A549 (cell line): Measurements from ENCODE around the gene ZNF106. TPM values are rescaled to one million over a fixed set of nuclear protein-coding genes. Genes with fewer than 3 reads are reported as not detected.

Experiments used
- ATAC-seq, 2 experiments: fragments of 200-7000 bp in 1 of 2; fragments of >200 bp in 1 of 2; cut with Nextera tagmentation in 1 of 2; cut with Tn5 transposase in 1 of 2; 3 replicates each; pipeline versions ENCODE4 v1.8.0 to v1.9.1; 2018 to 2020; ENCODE audit warnings: mild to moderate bottlenecking in 1 of 2, moderate library complexity in 1 of 2
- CTCF ChIA-PET: fragments of 300-600 bp; sonication (Branson Sonifier 250); formaldehyde crosslinking; extraction: SDS; loops from one replicate; lab custom pipeline; 2021; ENCODE audit warnings: antibody characterized with exemption, inconsistent platforms; lab: Yijun Ruan, JAX
- POLR2A ChIA-PET: fragments of 350-600 bp; formaldehyde crosslinking; extraction: SDS; loops from one replicate; lab custom pipeline; 2021; ENCODE audit warnings: antibody characterized with exemption, inconsistent platforms; lab: Yijun Ruan, JAX
- DNase-seq, 2 experiments: peaks; one replicate each; pipeline versions ENCODE4 v3.0.0 to v3.0.0-alpha.2; 2011 to 2016; ENCODE audit warnings: low read depth in 1 of 2, low spot score in 1 of 2
- FAIRE-seq: peaks from 2 replicates; lab custom pipeline; 2011; peaks lifted over from hg19 to GRCh38; lab: Jason Lieb, UNC
- H3K27ac ChIP-seq, 2 experiments: fragments of >200 bp; sonication (Bioruptor Twin); formaldehyde crosslinking; 3 replicates each; pipeline ENCODE4 v1.5.1; 2016 to 2017
- H3K4me1 ChIP-seq: fragments of >200 bp; sonication (Bioruptor Twin); formaldehyde crosslinking; 3 replicates; pipeline ENCODE4 v1.6.1; 2016
- H3K4me2 ChIP-seq: fragments of >200 bp; sonication (Bioruptor Twin); formaldehyde crosslinking; 3 replicates; pipeline ENCODE4 v1.6.1; 2016
- H3K4me3 ChIP-seq: fragments of >200 bp; sonication (Bioruptor Twin); formaldehyde crosslinking; 3 replicates; pipeline ENCODE4 v1.5.1; 2016
- H3K9me3 ChIP-seq: fragments of >200 bp; sonication (Bioruptor Twin); formaldehyde crosslinking; 3 replicates; pipeline ENCODE4 v1.6.1; 2016
- CHD2 ChIP-seq: fragments of 150-350 bp; IDR thresholded peaks from 2 replicates; pipeline ENCODE4 v1.6.1; 2014; ENCODE audit warnings: low read length; ENCODE audit not compliant: partially characterized antibody
- CHD4 ChIP-seq: fragments of 200-600 bp; sonication (generic); IDR thresholded peaks from 2 replicates; pipeline ENCODE4 v1.6.1; 2016; ENCODE audit warnings: antibody characterized with exemption, mild to moderate bottlenecking, borderline replicate concordance
- CTCF ChIP-seq: fragments of >200 bp; sonication (Bioruptor Twin); formaldehyde crosslinking; IDR thresholded peaks from 3 replicates; pipeline ENCODE4 v1.5.1; 2016
- EHMT2 ChIP-seq: fragments of 200-600 bp; sonication (generic); IDR thresholded peaks from 2 replicates; pipeline ENCODE4 v1.6.1; 2016; ENCODE audit warnings: antibody characterized with exemption, low read depth, mild to moderate bottlenecking, moderate library complexity
- EP300 ChIP-seq, 2 experiments: fragments of >200 bp; sonication (Bioruptor Twin); formaldehyde crosslinking; IDR thresholded peaks; 2 replicates in 1 of 2; 3 replicates in 1 of 2; pipeline ENCODE4 v1.6.1; 2016 to 2017
- FOXS1 ChIP-seq: fragments of 250-450 bp; sonication (Bioruptor Pico); IDR thresholded peaks from 2 replicates; pipeline ENCODE4 v1.5.0; 2020; ENCODE audit warnings: mild to moderate bottlenecking, moderate library complexity
- GATA3 ChIP-seq: IDR thresholded peaks from 2 replicates; pipeline ENCODE4 v1.6.1; 2012; ENCODE audit warnings: borderline replicate concordance
- HDAC2 ChIP-seq: fragments of 200-600 bp; sonication (generic); IDR thresholded peaks from 2 replicates; pipeline ENCODE4 v1.6.1; 2016
- HEYL ChIP-seq: fragments of 250-450 bp; sonication (Bioruptor Pico); IDR thresholded peaks from 2 replicates; pipeline ENCODE4 v1.8.0; 2021; ENCODE audit warnings: mild to moderate bottlenecking, moderate library complexity
- HMGXB4 ChIP-seq: fragments of 250-450 bp; sonication (Bioruptor Pico); IDR thresholded peaks from 2 replicates; pipeline ENCODE4 v1.5.0; 2021; ENCODE audit warnings: mild to moderate bottlenecking, moderate library complexity, borderline replicate concordance
- HOXA7 ChIP-seq: fragments of 250-450 bp; sonication (Bioruptor Pico); IDR thresholded peaks from 2 replicates; pipeline ENCODE4 v1.5.0; 2020; ENCODE audit warnings: mild to moderate bottlenecking, moderate library complexity
- HOXB13 ChIP-seq: fragments of 250-450 bp; sonication (Bioruptor Pico); IDR thresholded peaks from 2 replicates; pipeline ENCODE4 v1.5.0; 2020; ENCODE audit warnings: low read depth, mild to moderate bottlenecking, moderate library complexity
- HOXB5 ChIP-seq: fragments of 250-450 bp; sonication (Bioruptor Pico); IDR thresholded peaks from 2 replicates; pipeline ENCODE4 v1.5.0; 2020; ENCODE audit warnings: mild to moderate bottlenecking, moderate library complexity
- JUN ChIP-seq, 2 experiments: fragments of >200 bp; sonication (Bioruptor Twin); formaldehyde crosslinking; IDR thresholded peaks; 2 replicates in 1 of 2; 3 replicates in 1 of 2; pipeline ENCODE4 v1.6.1; 2016 to 2017
- KDM5A ChIP-seq: fragments of 200-600 bp; sonication (generic); IDR thresholded peaks from 2 replicates; pipeline ENCODE4 v1.6.1; 2016; ENCODE audit warnings: antibody characterized with exemption, mild to moderate bottlenecking
- MAZ ChIP-seq: fragments of 150-350 bp; IDR thresholded peaks from 2 replicates; pipeline ENCODE4 v1.6.1; 2014; ENCODE audit warnings: antibody characterized with exemption, low read depth, low read length, borderline replicate concordance
- NFE2L2 ChIP-seq: fragments of 150-350 bp; conservative IDR thresholded peaks from 2 replicates; pipeline ENCODE4 v1.6.1; 2014; ENCODE audit warnings: low read length
- POLR2AphosphoS2 ChIP-seq: conservative IDR thresholded peaks from 2 replicates; pipeline ENCODE4 v1.6.1; 2012; ENCODE audit warnings: low read length, improper control_type of control experiment, inconsistent platforms
- RAD21 ChIP-seq, 2 experiments: fragments of >200 bp in 1 of 2; sonication (Bioruptor Twin) in 1 of 2; formaldehyde crosslinking in 1 of 2; IDR thresholded peaks in 1 of 2; conservative IDR thresholded peaks in 1 of 2; 2 replicates in 1 of 2; 3 replicates in 1 of 2; pipeline ENCODE4 v1.6.1; 2012 to 2018; ENCODE audit warnings: inconsistent platforms in 1 of 2
- RNF2 ChIP-seq: fragments of 200-600 bp; sonication (generic); IDR thresholded peaks from 2 replicates; pipeline ENCODE4 v1.6.1; 2016; ENCODE audit warnings: low read depth, mild to moderate bottlenecking, antibody characterized with exemption, moderate library complexity, borderline replicate concordance
- TP53 ChIP-seq: fragments of 250-450 bp; sonication (Bioruptor Pico); IDR thresholded peaks from 2 replicates; pipeline ENCODE4 v1.5.0; 2021; ENCODE audit warnings: mild to moderate bottlenecking, moderate library complexity
- ZC3H11A ChIP-seq: fragments of 450-650 bp; IDR thresholded peaks from 2 replicates; pipeline ENCODE4 v1.6.1; 2014; ENCODE audit warnings: antibody characterized with exemption, mild to moderate bottlenecking
- ZSCAN20 ChIP-seq: fragments of 250-450 bp; sonication (Bioruptor Pico); IDR thresholded peaks from 2 replicates; pipeline ENCODE4 v1.8.0; 2022; ENCODE audit warnings: mild to moderate bottlenecking, moderate library complexity
- WGBS: methylation state at CpG from one replicate; pipeline ENCODE4 v1.1.6; 2017; ENCODE audit errors: missing lambda C conversion rate; 5-methylcytosine and 5-hydroxymethylcytosine counted together
- polyA plus RNA-seq, 4 experiments: library from polyadenylated mRNA; depleted of rRNA in 3 of 4; stranded (reverse); fragments of >200 nt; fragmentation: RNase III in 1 of 4; extraction: RNeasy Plus Mini Kit Qiagen cat#74134 plus additional on column Dnase treatment in 1 of 4; gene quantifications; 2 replicates in 3 of 4; 3 replicates in 1 of 4; pipeline ENCODE4 v1.2.3, GENCODE V29; 2011 to 2017
- TF ChIP-seq, protein P1 (sequence below): fragments of 150-350 bp; IDR thresholded peaks from 2 replicates; pipeline ENCODE4 v1.6.1; 2014; ENCODE audit warnings: low read depth, mild to moderate bottlenecking, low read length
- TF ChIP-seq, protein P2 (sequence below): IDR thresholded peaks from 2 replicates; pipeline ENCODE4 v1.6.1; 2012; ENCODE audit warnings: low read depth, borderline replicate concordance
- TF ChIP-seq, protein P3 (sequence below): fragments of >200 bp; sonication (Bioruptor Twin); formaldehyde crosslinking; IDR thresholded peaks from 3 replicates; pipeline ENCODE4 v1.6.1; 2016

Gene ZNF106
- polyA plus RNA-seq, 2 of the 4 experiments (the other 2 are of a cell fraction) = 7.8 to 19.3 TPM

DNA sequence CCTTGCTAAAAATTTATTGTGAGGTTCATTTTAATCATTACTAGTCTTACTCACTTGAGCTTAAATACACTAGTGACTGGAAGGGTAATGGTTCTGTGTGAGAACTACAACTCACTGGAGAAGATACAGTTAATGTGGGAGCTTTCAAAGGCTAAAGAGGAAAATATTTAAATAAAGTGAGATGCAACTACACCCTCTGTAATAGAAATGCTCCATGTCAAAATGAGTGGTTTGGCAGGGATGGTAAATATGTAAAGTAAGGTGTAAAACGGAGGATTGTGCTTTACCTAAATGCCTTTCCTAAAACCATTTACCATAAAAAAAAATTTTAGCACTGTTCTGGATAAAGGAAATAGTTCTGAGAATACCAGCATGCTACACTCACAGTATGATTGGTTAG lies 42.3 kb upstream of the ZNF106 start:
- H3K9me3 ChIP-seq = no peaks in the 10 kb centered on the region
- ATAC-seq (no peak), DNase-seq (no peak), FAIRE-seq (no peak)
- no peak overlapping the region for H3K4me3 ChIP-seq
- no peak overlapping the region for H3K27ac ChIP-seq
- TF ChIP-seq, protein P1, sequence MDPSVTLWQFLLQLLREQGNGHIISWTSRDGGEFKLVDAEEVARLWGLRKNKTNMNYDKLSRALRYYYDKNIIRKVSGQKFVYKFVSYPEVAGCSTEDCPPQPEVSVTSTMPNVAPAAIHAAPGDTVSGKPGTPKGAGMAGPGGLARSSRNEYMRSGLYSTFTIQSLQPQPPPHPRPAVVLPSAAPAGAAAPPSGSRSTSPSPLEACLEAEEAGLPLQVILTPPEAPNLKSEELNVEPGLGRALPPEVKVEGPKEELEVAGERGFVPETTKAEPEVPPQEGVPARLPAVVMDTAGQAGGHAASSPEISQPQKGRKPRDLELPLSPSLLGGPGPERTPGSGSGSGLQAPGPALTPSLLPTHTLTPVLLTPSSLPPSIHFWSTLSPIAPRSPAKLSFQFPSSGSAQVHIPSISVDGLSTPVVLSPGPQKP = no peak
- TF ChIP-seq HOXB13 (CRISPR knock-in tag) (no peak), HDAC2 (no peak), POLR2AphosphoS2 (no peak), KDM5A (no peak), CHD2 (no peak), NFE2L2 (no peak), ZSCAN20 (CRISPR knock-in tag) (no peak), CTCF (no peak)
- ChIA-PET CTCF (interaction anchor here (0.7 kb wide), 1 partner anchor 204 kb away, joined by 3 read pairs; no protein-coding TSS in a partner anchor), POLR2A (no interaction called here)
- no peak overlapping the region for H3K4me2 ChIP-seq
- no peaks in the 10 kb centered on the region for H3K4me1 ChIP-seq
- WGBS = 77% methylated on average over 1 of the region's 1 CpG

- Histone ChIP-seq H3K9me3 (no peaks in the 10 kb centered on the region), H3K4me1 (no peaks in the 10 kb centered on the region), H3K4me3 (no peak overlapping the region), H3K4me2 (no peak overlapping the region), H3K27ac (no peak overlapping the region)
- no peak for ATAC-seq
- no peak for DNase-seq
- no peak for FAIRE-seq
- no peak for TF ChIP-seq HOXB5
- TF ChIP-seq EP300 (IDR thresholded peaks at IDR 0.05) = no peak
- TF ChIP-seq ZSCAN20 (CRISPR knock-in tag) = no peak
- TF ChIP-seq HEYL (CRISPR knock-in tag) = no peak
- no peak for TF ChIP-seq MAZ
- no peak for TF ChIP-seq EHMT2
- TF ChIP-seq NFE2L2 = no peak
- no peak for TF ChIP-seq CHD4
- TF ChIP-seq RAD21 (conservative IDR thresholded peaks at IDR 0.05 in 1 of 2, IDR thresholded peaks at IDR 0.05 in 1 of 2) = no peak
- TF ChIP-seq JUN (IDR thresholded peaks at IDR 0.05) = no peak
- POLR2A ChIA-PET = no interaction called here
- CTCF ChIA-PET = interaction anchor here (0.6 kb wide), 2 partner anchors 9 to 117 kb away, joined by 3 read pairs; no protein-coding TSS in a partner anchor
- WGBS = 89% methylated on average over 3 of the region's 3 CpGs
Measured at GRCh38 chr15:42528970-42529369, 38.0 kb upstream of the ZNF106 start.

- ATAC-seq = no peak
- no peak overlapping the region for H3K27ac ChIP-seq
- no peak overlapping the region for H3K4me2 ChIP-seq
- no peak for DNase-seq
- ChIA-PET POLR2A (no interaction called here), CTCF (no interaction called here)
- FAIRE-seq = no peak
- H3K4me1 ChIP-seq = no peaks in the 10 kb centered on the region
- no peaks in the 10 kb centered on the region for H3K9me3 ChIP-seq
- 89% methylated on average over 2 of the region's 2 CpGs for WGBS
- no peak overlapping the region for H3K4me3 ChIP-seq
- no peak for TF ChIP-seq RNF2
- TF ChIP-seq HDAC2 = no peak
- TF ChIP-seq HMGXB4 (CRISPR knock-in tag) = no peak
- no peak for TF ChIP-seq FOXS1
- no peak for TF ChIP-seq HOXA7 (CRISPR knock-in tag)
- TF ChIP-seq ZSCAN20 (CRISPR knock-in tag) = no peak
- TF ChIP-seq ZC3H11A = no peak
- TF ChIP-seq, protein P2, sequence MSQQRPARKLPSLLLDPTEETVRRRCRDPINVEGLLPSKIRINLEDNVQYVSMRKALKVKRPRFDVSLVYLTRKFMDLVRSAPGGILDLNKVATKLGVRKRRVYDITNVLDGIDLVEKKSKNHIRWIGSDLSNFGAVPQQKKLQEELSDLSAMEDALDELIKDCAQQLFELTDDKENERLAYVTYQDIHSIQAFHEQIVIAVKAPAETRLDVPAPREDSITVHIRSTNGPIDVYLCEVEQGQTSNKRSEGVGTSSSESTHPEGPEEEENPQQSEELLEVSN = no peak
- TF ChIP-seq, protein P3, sequence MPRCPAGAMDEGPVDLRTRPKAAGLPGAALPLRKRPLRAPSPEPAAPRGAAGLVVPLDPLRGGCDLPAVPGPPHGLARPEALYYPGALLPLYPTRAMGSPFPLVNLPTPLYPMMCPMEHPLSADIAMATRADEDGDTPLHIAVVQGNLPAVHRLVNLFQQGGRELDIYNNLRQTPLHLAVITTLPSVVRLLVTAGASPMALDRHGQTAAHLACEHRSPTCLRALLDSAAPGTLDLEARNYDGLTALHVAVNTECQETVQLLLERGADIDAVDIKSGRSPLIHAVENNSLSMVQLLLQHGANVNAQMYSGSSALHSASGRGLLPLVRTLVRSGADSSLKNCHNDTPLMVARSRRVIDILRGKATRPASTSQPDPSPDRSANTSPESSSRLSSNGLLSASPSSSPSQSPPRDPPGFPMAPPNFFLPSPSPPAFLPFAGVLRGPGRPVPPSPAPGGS = no peak
- no peak for TF ChIP-seq TP53
- TF ChIP-seq GATA3 = no peak
Measured at GRCh38 chr15:42523331-42523730, 32.4 kb upstream of the ZNF106 start.
